ENCODE results near the gene RBMS3. TPM values are rescaled to one million over a fixed set of nuclear protein-coding genes. Genes with fewer than 3 reads are reported as not detected.
"Not testable (repeated sequence)": the region's sequence is repeated elsewhere in the genome, so short reads cannot be mapped to it uniquely, and the experiment has no call there.

RBMS3 gene
- total and polyA plus RNA-seq, 2 of the 8 experiments (the other 6 are each of a cell fraction or from before 2014, with no cell fraction given): 3.7 to 6.9 TPM

DNA sequence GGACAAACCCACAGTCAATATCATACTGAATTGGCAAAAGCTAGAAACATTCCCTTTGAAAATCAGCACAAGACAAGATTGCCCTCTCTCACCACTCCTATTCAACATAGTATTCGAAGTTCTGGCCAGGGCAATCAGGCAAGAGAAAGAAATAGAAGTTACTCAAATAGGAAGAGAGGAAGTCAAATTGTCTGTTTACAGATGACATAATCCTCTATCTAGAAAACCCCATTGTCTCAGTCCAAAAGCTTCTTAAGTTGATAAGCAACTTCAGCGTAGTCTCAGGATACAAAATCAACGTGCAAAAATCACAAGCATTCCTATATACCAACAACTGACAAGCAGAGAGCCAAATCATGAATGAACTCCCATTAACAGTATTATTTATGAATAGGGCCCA is 760.6 kb downstream of the RBMS3 start:
- H2BK120ac ChIP-seq (replicated peaks; ENCODE audit: low read depth, low read length); H3K27ac ChIP-seq (ENCODE audit: low read depth, low read length); POLR2A ChIA-PET (ENCODE audit: partially characterized antibody); H3K4me3 ChIP-seq (ENCODE audit: extremely low read depth in 1 of 4, insufficient read depth in 2 of 4, low read depth in 3 of 4, low read length in 4 of 4); DNase-seq (ENCODE audit: low read depth in 1 of 2, low spot score in 2 of 2); H2BK5ac ChIP-seq (ENCODE audit: low read depth, low read length); H4K20me1 ChIP-seq (replicated peaks in 1 of 2; ENCODE audit: control insufficient read depth in 1 of 2, insufficient read depth in 2 of 2, low read length in 2 of 2); H3K36me3 ChIP-seq (ENCODE audit: control insufficient read depth in 2 of 4, insufficient read depth in 4 of 4, low read length in 3 of 4); H3K9me3 ChIP-seq (ENCODE audit: insufficient read depth in 2 of 2, low read depth in 1 of 2, low read length in 1 of 2); H3K4me1 ChIP-seq (replicated peaks in 1 of 4; ENCODE audit: control insufficient read depth in 3 of 4, insufficient read depth in 4 of 4, low read length in 3 of 4); H3K4ac ChIP-seq (replicated peaks; ENCODE audit: insufficient read length, low read depth, low read length); H3K79me1 ChIP-seq (ENCODE audit: low read depth, low read length); H3K56ac ChIP-seq (replicated peaks; ENCODE audit: insufficient read length, low read depth, low read length); H3K27me3 ChIP-seq (replicated peaks in 1 of 4; ENCODE audit: control insufficient read depth in 3 of 4, extremely low read depth in 1 of 4, insufficient read depth in 3 of 4, low read length in 3 of 4); H2AK5ac ChIP-seq (ENCODE audit: low read depth, low read length); H2BK20ac ChIP-seq (ENCODE audit: low read length); H3K4me2 ChIP-seq (ENCODE audit: insufficient read depth in 1 of 2, low read depth in 2 of 2, low read length in 2 of 2); H3K79me2 ChIP-seq (ENCODE audit: control insufficient read depth in 1 of 2, insufficient read depth in 2 of 2, low read length in 2 of 2); H3K23me2 ChIP-seq (ENCODE audit: low read depth, low read length); H2BK15ac ChIP-seq (ENCODE audit: low read length); FAIRE-seq; H2AFZ ChIP-seq (ENCODE audit: low read length); H3K9ac ChIP-seq (replicated peaks in 1 of 4; ENCODE audit: extremely low read depth in 1 of 4, low read depth in 3 of 4, low read length in 3 of 4); H4K8ac ChIP-seq (ENCODE audit: extremely low read depth, insufficient read depth, low read length); H3K14ac ChIP-seq (ENCODE audit: insufficient read length); H3K23ac ChIP-seq (ENCODE audit: insufficient read length); H3K18ac ChIP-seq (ENCODE audit: extremely low read depth, low read length); H2BK12ac ChIP-seq (ENCODE audit: low read depth, low read length); H4K91ac ChIP-seq (replicated peaks; ENCODE audit: insufficient read length, low read length); H4K5ac ChIP-seq (ENCODE audit: insufficient read length, low read depth, low read length): not testable (repeated sequence)
- CTCF ChIA-PET (ENCODE audit: partially characterized antibody): interaction anchor here (0.6 to 4.8 kb wide), 22 partner anchors 19 to 1468 kb away, joined by 3 to 87 read pairs (median 5); no protein-coding TSS in a partner anchor
- 90% methylated on average over 3 of the region's 3 CpGs; no CpG with 5 or more reads in 1 of the 2 experiments for WGBS, 2 experiments (ENCODE audit: extremely low coverage in 1 of 2, insufficient coverage in 1 of 2, insufficient read length in 1 of 2, insufficient replicate concordance in 2 of 2, low coverage in 1 of 2, low lambda C conversion rate in 2 of 2, missing lambda C conversion rate in 1 of 2)
